Pancreas (tissue), 10 donors: Measurements from ENCODE around the gene NOX4. TPM values are rescaled to one million over a fixed set of nuclear protein-coding genes. Genes with fewer than 3 reads are reported as not detected.

ENCODE experiments used
- ATAC-seq, 4 donors: fragments of 200-7000 bp; cut with Tn5 transposase; one replicate each; pipeline versions ENCODE4 v1.8.0 to v1.9.1; 2020; ENCODE audit warnings: mild to moderate bottlenecking in 4 of 4, moderate library complexity in 4 of 4
- DNase-seq, 6 donors: peaks; one replicate each; pipeline ENCODE4 v3.0.0-alpha.2; 2020
- FAIRE-seq: peaks from 2 replicates; lab custom pipeline; 2012; peaks lifted over from hg19 to GRCh38; lab: Jason Lieb, UNC
- H3K27ac ChIP-seq, 4 donors: fragments of 200-600 bp; sonication (generic); 1 replicate in 3 of 4; 2 replicates in 1 of 4; pipeline versions ENCODE4 v1.5.0 to v1.8.0; 2020
- H3K27me3 ChIP-seq, 4 donors: fragments of 200-600 bp; one replicate each; pipeline ENCODE4 v1.8.0; 2021
- H3K36me3 ChIP-seq, 3 donors: fragments of 200-600 bp; sonication (generic) in 1 of 3; one replicate each; pipeline versions ENCODE4 v1.5.0 to v1.8.0; 2020 to 2021
- H3K4me1 ChIP-seq, 3 donors: fragments of 200-600 bp; one replicate each; pipeline ENCODE4 v1.8.0; 2021
- H3K4me3 ChIP-seq, 4 donors: fragments of 200-600 bp; sonication (generic) in 2 of 4; one replicate each; pipeline versions ENCODE4 v1.5.0 to v1.8.0; 2020 to 2021
- H3K9me3 ChIP-seq, 4 donors: fragments of 200-600 bp; one replicate each; pipeline ENCODE4 v1.8.0; 2021
- WGBS, 2 donors: extraction: QIAGEN DNeasy Blood & Tissue Kit; methylation state at CpG; one replicate each; pipeline ENCODE4 v1.1.7; 2013; 5-methylcytosine and 5-hydroxymethylcytosine counted together
- intact Hi-C, 3 donors: fragments of 100-400 bp; cut with DNase I; formaldehyde crosslinking; loops; one replicate each; pipeline versions ENCODE4 v1.11.1 to v1.14.2; 2022
- polyA plus RNA-seq, 2 donors: library from polyadenylated mRNA; stranded (reverse); fragments of 200-250 nt; gene quantifications; one replicate each; pipeline ENCODE4 v1.2.3, GENCODE V29; 2013
- total RNA-seq, 6 donors: library from RNA; stranded (reverse); fragmentation: NEBNext Ultra II Directional in 4 of 6; extraction: Animal tissue kit (Norgen Biotek cat#: 25700) in 4 of 6; gene quantifications; one replicate each; pipeline versions ENCODE4 v1.2.1 to v1.2.4, GENCODE V29; 2021 to 2023
- TF ChIP-seq, protein P1 (sequence below), 4 donors: fragments of 200-600 bp; sonication (generic) in 3 of 4; IDR thresholded peaks; one replicate each; pipeline versions ENCODE4 v1.5.0 to v1.8.0; 2021; ENCODE audit warnings: antibody characterized with exemption in 4 of 4
- donor health status: healthy with polysubstance abuse.
- donor health status: DM: no; HTN: no; CAD: no; lungs with moderate emphysema.
- donor health status: DM: no; HTN: no; CAD: no.
- donor health status: control.
- donor health status: control.
- donor health status: Bipolar disorder and iron deficiency.
- donor health status: DM: yes; HTN: yes; CAD: no.
- donor health status: DM: no; HTN: no; CAD: no.
- donor health status: DM: no; HTN: no; CAD: no.
- donor health status: DM: yes; HTN: yes; CAD: no.

The NOX4 gene
- total RNA-seq (1 to 10 TPM in 3 of 6 donors, under 1 TPM in 3; 0.09 to 2.6 (median 0.71) TPM), polyA plus RNA-seq (under 1 TPM; 0.33 to 0.49 TPM)

GRCh38 chr11:89490981-89491690, at the start of gene NOX4:
NOX4 (minus strand) TSS chr11:89491375; CDS start chr11:89491246, 129 bp downstream.
- Histone ChIP-seq H3K27ac (peak within 1 kb of the TSS in 1 of 4 donors; percentile 29), H3K4me3 (peak within 1 kb of the TSS; percentile 9 to 36 (median 20)), H3K4me1 (peaks cover 0 to 3% (median 0%) of the 10 kb centered on the region in 3 donors), H3K9me3 (no peaks in the 10 kb centered on the region), H3K36me3 (no peaks in the 10 kb centered on the region), H3K27me3 (no peaks in the 10 kb centered on the region)
- intact Hi-C loops = no loop called here
- TF ChIP-seq, protein P1, sequence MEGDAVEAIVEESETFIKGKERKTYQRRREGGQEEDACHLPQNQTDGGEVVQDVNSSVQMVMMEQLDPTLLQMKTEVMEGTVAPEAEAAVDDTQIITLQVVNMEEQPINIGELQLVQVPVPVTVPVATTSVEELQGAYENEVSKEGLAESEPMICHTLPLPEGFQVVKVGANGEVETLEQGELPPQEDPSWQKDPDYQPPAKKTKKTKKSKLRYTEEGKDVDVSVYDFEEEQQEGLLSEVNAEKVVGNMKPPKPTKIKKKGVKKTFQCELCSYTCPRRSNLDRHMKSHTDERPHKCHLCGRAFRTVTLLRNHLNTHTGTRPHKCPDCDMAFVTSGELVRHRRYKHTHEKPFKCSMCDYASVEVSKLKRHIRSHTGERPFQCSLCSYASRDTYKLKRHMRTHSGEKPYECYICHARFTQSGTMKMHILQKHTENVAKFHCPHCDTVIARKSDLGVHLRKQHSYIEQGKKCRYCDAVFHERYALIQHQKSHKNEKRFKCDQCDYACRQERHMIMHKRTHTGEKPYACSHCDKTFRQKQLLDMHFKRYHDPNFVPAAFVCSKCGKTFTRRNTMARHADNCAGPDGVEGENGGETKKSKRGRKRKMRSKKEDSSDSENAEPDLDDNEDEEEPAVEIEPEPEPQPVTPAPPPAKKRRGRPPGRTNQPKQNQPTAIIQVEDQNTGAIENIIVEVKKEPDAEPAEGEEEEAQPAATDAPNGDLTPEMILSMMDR (IDR thresholded peaks at IDR 0.05) = no peak
- peak; percentile 48 to 75 (median 74) for ATAC-seq
- peak in 4 of 6 donors; percentile 13 to 72 (median 42) for DNase-seq
- no peak for FAIRE-seq
- WGBS, 2 donors = 4 to 6% methylated on average over 50 to 51 of the region's 51 CpGs

- TF ChIP-seq, protein P1 (IDR thresholded peaks at IDR 0.05) = no peak
- Histone ChIP-seq H3K4me3 (no peak overlapping the region), H3K27ac (no peak overlapping the region), H3K36me3 (no peaks in the 10 kb centered on the region), H3K27me3 (no peaks in the 10 kb centered on the region), H3K9me3 (no peaks in the 10 kb centered on the region), H3K4me1 (no peaks in the 10 kb centered on the region)
- intact Hi-C loops = no loop called here
- WGBS, 2 donors = 31 to 48% methylated on average over 1 of the region's 1 CpG
- DNase-seq (no peak), FAIRE-seq (no peak), ATAC-seq (no peak)
Measured at GRCh38 chr11:89540826-89541225, 49.7 kb upstream of the NOX4 start.

DNA sequence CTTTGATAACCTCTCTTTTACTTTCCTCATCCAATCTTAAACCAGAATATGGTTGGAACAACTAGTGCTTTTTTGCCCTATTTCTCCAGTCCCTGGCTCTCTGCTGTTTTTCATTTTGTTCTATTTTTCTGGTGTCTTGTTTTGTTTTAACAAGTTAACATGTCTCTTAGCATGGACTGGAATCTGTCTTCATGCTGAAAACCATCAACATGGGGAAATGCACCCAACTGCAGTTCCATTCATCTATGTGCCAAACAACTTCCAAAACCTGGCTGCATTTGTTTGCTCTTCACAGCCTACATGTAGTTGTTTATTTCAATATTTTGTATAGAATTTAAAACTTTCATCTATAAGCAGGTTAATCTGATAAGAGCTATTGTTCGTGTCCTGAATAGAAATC, 46.8 kb upstream of the NOX4 start:
- Histone ChIP-seq H3K36me3 (no peaks in the 10 kb centered on the region), H3K27ac (no peak overlapping the region), H3K27me3 (no peaks in the 10 kb centered on the region), H3K9me3 (no peaks in the 10 kb centered on the region), H3K4me3 (no peak overlapping the region), H3K4me1 (no peaks in the 10 kb centered on the region)
- TF ChIP-seq, protein P1 (IDR thresholded peaks at IDR 0.05) = no peak
- intact Hi-C loops = no loop called here
- FAIRE-seq (no peak), ATAC-seq (no peak), DNase-seq (no peak)
- 89 to 100% methylated on average over 1 of the region's 1 CpG for WGBS, 2 donors

DNA sequence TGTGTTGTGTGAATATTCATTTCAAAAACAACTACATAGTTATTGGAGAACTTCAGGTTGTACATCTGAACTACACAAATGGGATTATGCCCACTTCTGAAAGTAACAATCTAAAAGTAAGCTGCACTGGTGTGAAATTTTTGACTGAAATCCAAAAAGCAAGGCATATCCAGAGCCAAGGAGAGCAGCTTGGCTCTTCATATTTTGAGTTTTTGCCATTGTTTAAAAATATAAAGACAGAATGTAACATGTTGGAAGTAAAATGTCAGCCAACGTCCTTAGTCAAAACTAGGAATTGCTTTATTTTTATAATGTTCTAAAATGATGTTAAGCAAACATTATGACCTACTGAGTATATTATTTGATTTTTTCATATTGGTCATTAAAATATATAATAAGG, 45.8 kb upstream of the NOX4 start:
- FAIRE-seq = no peak
- Histone ChIP-seq H3K4me3 (no peak overlapping the region), H3K9me3 (no peaks in the 10 kb centered on the region), H3K27ac (no peak overlapping the region), H3K36me3 (no peaks in the 10 kb centered on the region), H3K4me1 (no peaks in the 10 kb centered on the region), H3K27me3 (no peaks in the 10 kb centered on the region)
- DNase-seq = no peak
- TF ChIP-seq, protein P1 (IDR thresholded peaks at IDR 0.05) = no peak
- no peak for ATAC-seq
- 46 to 55% methylated on average over 1 of the region's 1 CpG for WGBS, 2 donors
- intact Hi-C loops = no loop called here

DNA sequence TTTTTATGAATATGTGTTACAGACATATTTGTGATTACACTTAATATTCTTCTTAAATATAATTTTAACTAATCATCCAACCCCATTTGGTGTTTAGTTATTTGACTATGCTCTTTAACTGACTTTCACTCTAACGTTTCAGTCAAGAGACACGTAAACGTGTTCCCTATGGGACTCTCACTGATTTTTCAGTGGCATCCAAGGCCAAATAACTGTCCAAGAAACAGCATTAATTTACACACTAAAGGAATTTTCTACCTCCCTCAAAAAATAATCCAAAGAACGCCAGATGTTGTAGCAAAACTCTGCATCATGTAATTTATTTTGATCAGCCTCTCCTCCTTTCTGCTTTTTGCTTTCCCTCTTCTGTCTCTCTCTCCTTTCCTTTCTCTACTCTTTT, 44.0 kb upstream of the NOX4 start:
- 52 to 58% methylated on average over 4 of the region's 4 CpGs for WGBS, 2 donors
- TF ChIP-seq, protein P1 (IDR thresholded peaks at IDR 0.05) = no peak
- no peak for ATAC-seq
- Histone ChIP-seq H3K9me3 (no peaks in the 10 kb centered on the region), H3K27me3 (no peaks in the 10 kb centered on the region), H3K27ac (no peak overlapping the region), H3K36me3 (no peaks in the 10 kb centered on the region), H3K4me1 (no peaks in the 10 kb centered on the region), H3K4me3 (no peak overlapping the region)
- DNase-seq = no peak
- no peak for FAIRE-seq
- intact Hi-C loops = no loop called here
